HFF-Myc (cell line): ENCODE measurements around the gene DDX10.

Source experiments
- DNase-seq: peaks from one replicate; pipeline ENCODE4 v3.0.0-alpha.2; 2011; ENCODE audit warnings: low read depth; ENCODE audit errors: extremely low read depth
- H3K4me3 ChIP-seq: replicated peaks from 2 replicates; pipeline ENCODE4 v1.5.1; 2011; ENCODE audit warnings: low read depth, mild to moderate bottlenecking, control low read depth, low read length
- CTCF ChIP-seq: IDR thresholded peaks from 2 replicates; pipeline ENCODE4 v1.5.1; 2012; ENCODE audit warnings: mild to moderate bottlenecking, low read depth, low read length, control low read depth; ENCODE audit errors: missing control alignments

The DDX10 gene

DNA sequence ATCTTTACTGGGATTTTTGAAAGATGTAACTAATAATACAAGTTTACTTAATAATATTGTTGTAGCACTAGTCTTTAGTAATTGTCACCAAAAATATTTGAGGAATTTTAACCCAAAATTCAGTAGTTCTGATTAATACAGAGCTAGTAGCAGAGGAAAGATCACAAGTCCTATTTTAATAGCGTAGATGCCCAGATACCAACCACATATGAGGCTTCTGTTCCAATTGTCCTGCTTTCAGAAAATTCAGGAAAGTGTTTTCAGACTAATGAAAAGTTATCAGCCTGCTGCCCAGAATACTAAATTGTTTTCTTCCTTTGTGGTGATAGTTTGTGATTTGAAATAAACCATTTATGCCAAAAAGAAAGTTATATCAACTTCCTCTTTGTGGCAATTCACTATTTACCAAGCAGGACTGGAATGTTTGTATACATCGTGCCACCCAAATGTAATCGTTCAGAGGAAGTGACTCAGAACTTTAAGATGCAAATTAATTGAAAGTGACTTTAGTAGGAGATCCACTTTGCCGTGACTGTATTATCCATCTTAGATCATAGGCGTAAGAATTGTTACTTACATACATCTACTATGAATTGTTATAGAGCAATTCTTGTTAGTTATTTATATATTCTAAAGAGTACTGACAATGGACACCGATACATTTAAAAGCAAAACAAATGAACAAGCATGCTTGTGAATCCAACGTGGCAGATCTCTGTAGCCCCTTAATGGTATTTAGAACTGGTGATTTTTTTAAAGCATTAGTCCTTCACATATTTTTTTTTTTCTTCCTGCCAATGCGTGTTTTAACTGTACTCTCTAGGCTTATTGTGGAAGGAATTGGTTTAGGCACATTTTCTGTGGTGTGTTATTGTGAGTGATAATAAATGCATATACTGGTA is 231.0 kb downstream of the DDX10 start:
- no peak overlapping the region for H3K4me3 ChIP-seq
- peak; percentile 53 for DNase-seq
- TF ChIP-seq CTCF: no peak

- no peak for TF ChIP-seq CTCF
- DNase-seq: no peak
These were observed 232.2 kb downstream of the DDX10 start for GRCh38 chr11:108897071-108897481.

DNA sequence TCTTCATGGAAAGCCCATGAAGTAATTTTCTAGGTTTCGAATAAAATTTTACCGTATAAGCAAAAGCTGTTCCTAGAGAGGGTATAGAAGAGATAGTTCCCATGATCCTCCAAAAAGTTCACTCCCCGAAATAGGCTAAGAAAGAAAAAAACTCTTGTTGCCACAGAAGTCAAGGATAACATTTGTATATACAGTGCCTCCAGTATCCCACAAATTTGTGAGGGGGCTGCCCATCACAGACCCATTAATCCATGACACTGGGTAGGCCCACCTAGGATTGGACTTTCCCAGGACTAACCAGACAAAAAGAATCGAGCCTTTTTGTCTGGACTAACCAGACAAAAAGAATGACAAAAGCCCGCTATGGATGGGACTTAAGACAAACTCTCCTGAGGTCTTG is 233.0 kb downstream of the DDX10 start:
- DNase-seq: no peak
- H3K4me3 ChIP-seq: no peak overlapping the region
- TF ChIP-seq CTCF: no peak

More at GRCh38 chr11:108897071-108897481, 232.2 kb downstream of the DDX10 start:
- no peak overlapping the region for H3K4me3 ChIP-seq

GRCh38 chr11:108901359-108901758 is 236.5 kb downstream of the DDX10 start:
- TF ChIP-seq CTCF: no peak
- no peak for DNase-seq
- no peak overlapping the region for H3K4me3 ChIP-seq

- no peak overlapping the region for H3K4me3 ChIP-seq
- no peak for DNase-seq
- TF ChIP-seq CTCF: no peak
These were observed 237.2 kb downstream of the DDX10 start for GRCh38 chr11:108902027-108902469.

DNA sequence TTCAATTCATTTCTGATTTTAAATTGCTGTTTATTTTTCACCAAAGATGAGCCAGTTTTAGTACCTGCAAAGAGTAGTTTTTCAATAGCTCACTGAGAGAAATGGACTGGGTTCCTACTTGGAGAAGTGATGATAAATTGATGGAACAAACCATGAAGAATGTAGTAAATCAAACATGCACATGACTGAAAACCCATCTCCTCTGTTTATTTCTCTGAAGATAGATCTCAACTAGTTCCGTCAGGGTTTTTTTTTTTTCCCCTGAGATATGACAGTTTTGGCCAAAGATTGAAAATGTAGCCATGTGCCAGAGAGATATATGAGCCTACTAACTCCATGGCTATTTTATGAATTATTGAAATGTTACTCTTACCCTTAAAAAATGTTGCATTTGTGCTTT is 239.6 kb downstream of the DDX10 start:
- TF ChIP-seq CTCF: no peak
- no peak overlapping the region for H3K4me3 ChIP-seq
- no peak for DNase-seq
